ENCODE data around the gene DTD1.

DTD1 gene, protein sequence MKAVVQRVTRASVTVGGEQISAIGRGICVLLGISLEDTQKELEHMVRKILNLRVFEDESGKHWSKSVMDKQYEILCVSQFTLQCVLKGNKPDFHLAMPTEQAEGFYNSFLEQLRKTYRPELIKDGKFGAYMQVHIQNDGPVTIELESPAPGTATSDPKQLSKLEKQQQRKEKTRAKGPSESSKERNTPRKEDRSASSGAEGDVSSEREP

DNA sequence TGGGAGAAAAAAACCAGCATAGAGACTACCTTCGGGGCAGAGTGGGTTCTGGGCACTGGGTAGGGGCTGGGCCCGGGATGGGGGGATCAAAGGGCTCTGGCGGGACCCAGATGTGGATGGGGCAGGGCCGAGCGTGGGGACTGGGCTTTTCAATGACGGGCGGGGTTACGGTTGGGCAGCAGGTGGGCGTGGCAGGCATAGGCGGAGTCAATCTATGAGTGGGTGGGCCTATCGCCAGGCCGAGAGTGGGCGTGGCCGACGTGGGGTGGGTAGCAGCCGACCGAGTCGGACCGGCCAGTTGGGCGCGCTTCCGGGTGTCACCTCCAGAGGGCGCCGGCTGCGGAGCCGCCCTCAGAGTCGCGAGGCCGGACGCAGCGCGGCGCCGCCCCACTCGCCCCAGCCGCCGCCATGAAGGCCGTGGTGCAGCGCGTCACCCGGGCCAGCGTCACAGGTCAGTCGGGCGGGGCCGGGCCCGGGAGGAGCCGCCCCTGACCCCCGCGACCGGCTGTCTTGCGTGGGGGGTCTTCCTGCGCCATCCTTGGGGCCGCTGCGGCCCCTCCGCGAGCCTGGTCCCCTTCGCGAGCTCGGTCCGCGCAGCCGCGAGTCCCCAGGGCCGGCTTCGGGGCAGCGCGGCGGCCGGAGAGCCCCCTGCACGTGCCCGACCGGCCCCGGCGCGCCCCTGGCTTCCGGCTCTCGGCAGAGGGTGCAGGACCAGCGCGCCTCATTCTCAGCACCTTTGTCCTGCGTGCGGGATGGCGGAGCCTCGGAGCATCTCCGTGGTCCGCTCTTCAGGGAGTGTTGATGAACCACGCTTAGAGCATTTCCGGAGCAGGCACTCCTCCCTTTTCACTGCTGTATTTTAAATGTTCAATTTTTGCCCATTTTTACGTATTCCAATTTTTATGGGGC, at the start of gene DTD1:
Gene DTD1 (plus strand): TSS at position 390 of the 909 bp plus-strand sequence. CDS start 19 bp downstream, at position 409.
- Histone ChIP-seq H3K4me2 (ENCODE audit: low read length) (peak within 1 kb of the TSS; percentile 98), H3K9ac (ENCODE audit: low read length) (peak within 1 kb of the TSS; percentile 77), H3K27me3 (ENCODE audit: insufficient read depth, low read length) (no peaks in the 10 kb centered on the region), H3K9me3 (ENCODE audit: low read length) (0 out of 2 replicates have a peak, but pooled peaks cover 2% of the 10 kb centered on the region), H3K9me2 (ENCODE audit: low read depth, low read length) (no peaks in the 10 kb centered on the region), H3F3A (ENCODE audit: insufficient read depth, low read length) (no peaks in the 10 kb centered on the region), H4K20me1 (ENCODE audit: insufficient read depth, low read length) (no peaks in the 10 kb centered on the region), H3K4me3 (ENCODE audit: low read depth, low read length, poor library complexity, severe bottlenecking) (peak within 1 kb of the TSS; percentile 80), H3K27ac (ENCODE audit: low read depth, low read length, poor library complexity, severe bottlenecking) (peak within 1 kb of the TSS; percentile 53), H3K36me3 (ENCODE audit: insufficient read depth, low read length) (no peaks in the 10 kb centered on the region), H2AFZ (ENCODE audit: low read length) (peak within 1 kb of the TSS; percentile 98), H3K4me1 (ENCODE audit: insufficient read depth, low read length, severe bottlenecking) (peaks cover 43% of the 10 kb centered on the region), H3K79me2 (ENCODE audit: insufficient read depth, low read length) (no peaks in the 10 kb centered on the region; the same call in 1 of the 2 replicates)
- no peak for TF ChIP-seq EZH2 (IDR thresholded peaks at IDR 0.05; ENCODE audit: borderline replicate concordance, low read length)
- TF ChIP-seq, protein P1, sequence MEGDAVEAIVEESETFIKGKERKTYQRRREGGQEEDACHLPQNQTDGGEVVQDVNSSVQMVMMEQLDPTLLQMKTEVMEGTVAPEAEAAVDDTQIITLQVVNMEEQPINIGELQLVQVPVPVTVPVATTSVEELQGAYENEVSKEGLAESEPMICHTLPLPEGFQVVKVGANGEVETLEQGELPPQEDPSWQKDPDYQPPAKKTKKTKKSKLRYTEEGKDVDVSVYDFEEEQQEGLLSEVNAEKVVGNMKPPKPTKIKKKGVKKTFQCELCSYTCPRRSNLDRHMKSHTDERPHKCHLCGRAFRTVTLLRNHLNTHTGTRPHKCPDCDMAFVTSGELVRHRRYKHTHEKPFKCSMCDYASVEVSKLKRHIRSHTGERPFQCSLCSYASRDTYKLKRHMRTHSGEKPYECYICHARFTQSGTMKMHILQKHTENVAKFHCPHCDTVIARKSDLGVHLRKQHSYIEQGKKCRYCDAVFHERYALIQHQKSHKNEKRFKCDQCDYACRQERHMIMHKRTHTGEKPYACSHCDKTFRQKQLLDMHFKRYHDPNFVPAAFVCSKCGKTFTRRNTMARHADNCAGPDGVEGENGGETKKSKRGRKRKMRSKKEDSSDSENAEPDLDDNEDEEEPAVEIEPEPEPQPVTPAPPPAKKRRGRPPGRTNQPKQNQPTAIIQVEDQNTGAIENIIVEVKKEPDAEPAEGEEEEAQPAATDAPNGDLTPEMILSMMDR (IDR thresholded peaks at IDR 0.05; ENCODE audit: low read length): peak; percentile 68

- H3F3A ChIP-seq (ENCODE audit: insufficient read depth, low read length): no peaks in the 10 kb centered on the region
- H3K4me2 ChIP-seq (ENCODE audit: low read length): no peak overlapping the region
- no peak overlapping the region for H3K4me3 ChIP-seq (ENCODE audit: low read depth, low read length, poor library complexity, severe bottlenecking)
- no peaks in the 10 kb centered on the region for H3K9me2 ChIP-seq (ENCODE audit: low read depth, low read length)
- no peaks in the 10 kb centered on the region for H3K27me3 ChIP-seq (ENCODE audit: insufficient read depth, low read length)
- H3K79me2 ChIP-seq (ENCODE audit: insufficient read depth, low read length): no peaks in the 10 kb centered on the region
- no peaks in the 10 kb centered on the region for H3K9me3 ChIP-seq (ENCODE audit: low read length)
- no peak overlapping the region for H2AFZ ChIP-seq (ENCODE audit: low read length)
- H4K20me1 ChIP-seq (ENCODE audit: insufficient read depth, low read length): no peaks in the 10 kb centered on the region
- H3K36me3 ChIP-seq (ENCODE audit: insufficient read depth, low read length): peaks cover 64% of the 10 kb centered on the region; the same call in 1 of the 2 replicates
- TF ChIP-seq, protein P1 (IDR thresholded peaks at IDR 0.05; ENCODE audit: low read length): no peak
- TF ChIP-seq EZH2 (IDR thresholded peaks at IDR 0.05; ENCODE audit: borderline replicate concordance, low read length): no peak
- no peak overlapping the region for H3K9ac ChIP-seq (ENCODE audit: low read length)
- H3K4me1 ChIP-seq (ENCODE audit: insufficient read depth, low read length, severe bottlenecking): no peaks in the 10 kb centered on the region
- H3K27ac ChIP-seq (ENCODE audit: low read depth, low read length, poor library complexity, severe bottlenecking): no peak overlapping the region
Measured at GRCh38 chr20:18541741-18542140, 46.1 kb upstream of the DTD1 start.

DNA sequence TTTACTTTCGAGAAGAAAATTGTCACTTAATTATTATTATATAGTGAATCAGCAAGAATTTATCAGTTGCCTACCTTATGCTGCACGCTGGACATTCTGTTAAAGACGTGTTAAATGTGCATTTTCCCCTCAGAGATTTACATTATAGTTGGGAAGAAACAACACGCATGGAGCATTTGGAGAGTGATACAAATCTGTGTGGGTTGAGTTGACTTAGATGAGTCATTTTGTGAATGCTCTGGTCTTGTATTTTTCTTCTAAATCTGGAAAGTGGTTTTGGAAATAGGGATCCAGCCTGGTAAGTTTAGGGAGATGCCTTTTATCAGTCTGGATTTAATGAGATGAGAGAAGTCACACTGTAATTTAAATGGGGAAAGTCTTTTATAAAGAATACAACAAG, 44.6 kb upstream of the DTD1 start:
- Histone ChIP-seq H3F3A (ENCODE audit: insufficient read depth, low read length) (no peaks in the 10 kb centered on the region), H2AFZ (ENCODE audit: low read length) (no peak overlapping the region), H4K20me1 (ENCODE audit: insufficient read depth, low read length) (no peaks in the 10 kb centered on the region), H3K4me1 (ENCODE audit: insufficient read depth, low read length, severe bottlenecking) (no peaks in the 10 kb centered on the region), H3K9me3 (ENCODE audit: low read length) (no peaks in the 10 kb centered on the region), H3K4me3 (ENCODE audit: low read depth, low read length, poor library complexity, severe bottlenecking) (no peak overlapping the region), H3K9me2 (ENCODE audit: low read depth, low read length) (no peaks in the 10 kb centered on the region), H3K79me2 (ENCODE audit: insufficient read depth, low read length) (no peaks in the 10 kb centered on the region), H3K27me3 (ENCODE audit: insufficient read depth, low read length) (no peaks in the 10 kb centered on the region), H3K4me2 (ENCODE audit: low read length) (no peak overlapping the region), H3K36me3 (ENCODE audit: insufficient read depth, low read length) (peaks cover 65% of the 10 kb centered on the region; the same call in 1 of the 2 replicates), H3K9ac (ENCODE audit: low read length) (no peak overlapping the region), H3K27ac (ENCODE audit: low read depth, low read length, poor library complexity, severe bottlenecking) (no peak overlapping the region)
- no peak for TF ChIP-seq EZH2 (IDR thresholded peaks at IDR 0.05; ENCODE audit: borderline replicate concordance, low read length)
- TF ChIP-seq, protein P1 (IDR thresholded peaks at IDR 0.05; ENCODE audit: low read length): no peak
